Uterus (tissue), 2 donors: Measurements from ENCODE around the gene PRB3.

ENCODE experiments used
- CTCF ChIP-seq, 4 experiments: fragments of 200-600 bp in 2 of 4; fragments of 450-650 bp in 2 of 4; sonication (generic) in 2 of 4; IDR thresholded peaks; one replicate each; pipeline ENCODE4 v1.5.1; 2016 to 2019; ENCODE audit warnings: antibody characterized with exemption in 4 of 4, mild to moderate bottlenecking in 2 of 4, moderate library complexity in 1 of 4
- POLR2A ChIP-seq, 2 donors: fragments of 450-650 bp; IDR thresholded peaks; one replicate each; pipeline ENCODE4 v1.6.1; 2016; ENCODE audit warnings: antibody characterized with exemption in 2 of 2, mild to moderate bottlenecking in 1 of 2, moderate library complexity in 1 of 2

DNA sequence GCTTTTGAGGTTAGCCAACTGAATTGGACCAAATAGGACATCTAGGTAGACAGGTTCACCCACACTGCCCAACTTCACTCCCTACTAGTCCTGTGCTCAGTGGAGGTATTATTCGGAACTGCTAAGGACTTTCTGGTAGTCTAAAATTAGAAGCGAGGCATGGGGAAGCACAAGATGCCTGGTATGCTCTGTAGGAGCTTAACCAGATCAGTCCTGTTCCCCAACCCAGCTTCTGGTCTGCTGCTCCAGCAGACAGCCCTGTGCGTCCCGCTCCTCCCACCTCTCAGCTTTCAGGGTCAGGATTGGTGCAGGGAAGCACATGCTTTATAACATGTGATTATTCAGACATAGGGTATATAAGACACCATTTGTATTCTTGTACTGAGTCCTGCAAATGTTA, 31.2 kb downstream of the PRB3 start:
- TF ChIP-seq CTCF (IDR thresholded peaks at IDR 0.05) (no peak), POLR2A (IDR thresholded peaks at IDR 0.05) (no peak)
